Measurements from ENCODE around the gene RABGAP1. TPM values are rescaled to one million over a fixed set of nuclear protein-coding genes. Genes with fewer than 3 reads are reported as not detected.

The RABGAP1 gene
- total and polyA plus RNA-seq, 2 experiments from 2014 or later = 8.5 to 33.9 TPM

- Mint-ChIP-seq H3K4me1 (no peaks in the 10 kb centered on the region), H3K27me3 (ENCODE audit: insufficient read depth, low read depth, poor library complexity) (peaks cover 2% of the 10 kb centered on the region), H3K4me3 (no peak overlapping the region), H3K27ac (no peak overlapping the region), H3K36me3 (ENCODE audit: low read depth) (peaks cover 24% of the 10 kb centered on the region; the same call in 2 of the 3 replicates), H3K9me3 (no peaks in the 10 kb centered on the region)
- no peaks in the 10 kb centered on the region for H3F3A ChIP-seq (replicated peaks; ENCODE audit: low read depth)
- no peaks in the 10 kb centered on the region for H3K27me3 ChIP-seq (ENCODE audit: insufficient read depth)
- no peak overlapping the region for H3K4me3 ChIP-seq
- H3K9me2 ChIP-seq (ENCODE audit: insufficient read depth) = no peaks in the 10 kb centered on the region
- H3K36me3 ChIP-seq (ENCODE audit: insufficient read depth) = 0 out of 2 replicates have a peak, but pooled peaks cover 5% of the 10 kb centered on the region
- H3K4me2 ChIP-seq = no peak overlapping the region
- no peak overlapping the region for H3K27ac ChIP-seq (ENCODE audit: low read depth)
- ATAC-seq (no peak), DNase-seq (ENCODE audit: low spot score) (no peak)
- H4K20me1 ChIP-seq (replicated peaks; ENCODE audit: insufficient read depth) = no peaks in the 10 kb centered on the region
- no peaks in the 10 kb centered on the region for H3K4me1 ChIP-seq (ENCODE audit: insufficient read depth)
- no peaks in the 10 kb centered on the region; the same call in 1 of the 2 replicates for H3K79me2 ChIP-seq (replicated peaks; ENCODE audit: insufficient read depth)
- no peak overlapping the region for H2AFZ ChIP-seq
- TF ChIP-seq REST (IDR thresholded peaks at IDR 0.05; ENCODE audit: unreplicated experiment) (no peak), NANOG (IDR thresholded peaks at IDR 0.05; ENCODE audit: borderline replicate concordance) (no peak), CTCF (conservative IDR thresholded peaks at IDR 0.05; ENCODE audit: low read depth in 2 of 2) (no peak), ETS1 (IDR thresholded peaks at IDR 0.05) (no peak), EZH2 (IDR thresholded peaks at IDR 0.05; ENCODE audit: low read depth, unreplicated experiment) (no peak), POLR2AphosphoS5 (IDR thresholded peaks at IDR 0.05; ENCODE audit: low read depth) (no peak), STAT1 (IDR thresholded peaks at IDR 0.05; ENCODE audit: unreplicated experiment) (no peak), ZNF331 (CRISPR knock-in tag; IDR thresholded peaks at IDR 0.05; ENCODE audit: low read depth) (no peak), ZNF114 (CRISPR knock-in tag; IDR thresholded peaks at IDR 0.05) (no peak), EZH2phosphoT487 (IDR thresholded peaks at IDR 0.05; ENCODE audit: unreplicated experiment) (no peak), CREB1 (CRISPR knock-in tag; IDR thresholded peaks at IDR 0.05; ENCODE audit: low read depth) (no peak), JUNB (IDR thresholded peaks at IDR 0.05; ENCODE audit: unreplicated experiment) (no peak)
- TF ChIP-seq, protein P1, sequence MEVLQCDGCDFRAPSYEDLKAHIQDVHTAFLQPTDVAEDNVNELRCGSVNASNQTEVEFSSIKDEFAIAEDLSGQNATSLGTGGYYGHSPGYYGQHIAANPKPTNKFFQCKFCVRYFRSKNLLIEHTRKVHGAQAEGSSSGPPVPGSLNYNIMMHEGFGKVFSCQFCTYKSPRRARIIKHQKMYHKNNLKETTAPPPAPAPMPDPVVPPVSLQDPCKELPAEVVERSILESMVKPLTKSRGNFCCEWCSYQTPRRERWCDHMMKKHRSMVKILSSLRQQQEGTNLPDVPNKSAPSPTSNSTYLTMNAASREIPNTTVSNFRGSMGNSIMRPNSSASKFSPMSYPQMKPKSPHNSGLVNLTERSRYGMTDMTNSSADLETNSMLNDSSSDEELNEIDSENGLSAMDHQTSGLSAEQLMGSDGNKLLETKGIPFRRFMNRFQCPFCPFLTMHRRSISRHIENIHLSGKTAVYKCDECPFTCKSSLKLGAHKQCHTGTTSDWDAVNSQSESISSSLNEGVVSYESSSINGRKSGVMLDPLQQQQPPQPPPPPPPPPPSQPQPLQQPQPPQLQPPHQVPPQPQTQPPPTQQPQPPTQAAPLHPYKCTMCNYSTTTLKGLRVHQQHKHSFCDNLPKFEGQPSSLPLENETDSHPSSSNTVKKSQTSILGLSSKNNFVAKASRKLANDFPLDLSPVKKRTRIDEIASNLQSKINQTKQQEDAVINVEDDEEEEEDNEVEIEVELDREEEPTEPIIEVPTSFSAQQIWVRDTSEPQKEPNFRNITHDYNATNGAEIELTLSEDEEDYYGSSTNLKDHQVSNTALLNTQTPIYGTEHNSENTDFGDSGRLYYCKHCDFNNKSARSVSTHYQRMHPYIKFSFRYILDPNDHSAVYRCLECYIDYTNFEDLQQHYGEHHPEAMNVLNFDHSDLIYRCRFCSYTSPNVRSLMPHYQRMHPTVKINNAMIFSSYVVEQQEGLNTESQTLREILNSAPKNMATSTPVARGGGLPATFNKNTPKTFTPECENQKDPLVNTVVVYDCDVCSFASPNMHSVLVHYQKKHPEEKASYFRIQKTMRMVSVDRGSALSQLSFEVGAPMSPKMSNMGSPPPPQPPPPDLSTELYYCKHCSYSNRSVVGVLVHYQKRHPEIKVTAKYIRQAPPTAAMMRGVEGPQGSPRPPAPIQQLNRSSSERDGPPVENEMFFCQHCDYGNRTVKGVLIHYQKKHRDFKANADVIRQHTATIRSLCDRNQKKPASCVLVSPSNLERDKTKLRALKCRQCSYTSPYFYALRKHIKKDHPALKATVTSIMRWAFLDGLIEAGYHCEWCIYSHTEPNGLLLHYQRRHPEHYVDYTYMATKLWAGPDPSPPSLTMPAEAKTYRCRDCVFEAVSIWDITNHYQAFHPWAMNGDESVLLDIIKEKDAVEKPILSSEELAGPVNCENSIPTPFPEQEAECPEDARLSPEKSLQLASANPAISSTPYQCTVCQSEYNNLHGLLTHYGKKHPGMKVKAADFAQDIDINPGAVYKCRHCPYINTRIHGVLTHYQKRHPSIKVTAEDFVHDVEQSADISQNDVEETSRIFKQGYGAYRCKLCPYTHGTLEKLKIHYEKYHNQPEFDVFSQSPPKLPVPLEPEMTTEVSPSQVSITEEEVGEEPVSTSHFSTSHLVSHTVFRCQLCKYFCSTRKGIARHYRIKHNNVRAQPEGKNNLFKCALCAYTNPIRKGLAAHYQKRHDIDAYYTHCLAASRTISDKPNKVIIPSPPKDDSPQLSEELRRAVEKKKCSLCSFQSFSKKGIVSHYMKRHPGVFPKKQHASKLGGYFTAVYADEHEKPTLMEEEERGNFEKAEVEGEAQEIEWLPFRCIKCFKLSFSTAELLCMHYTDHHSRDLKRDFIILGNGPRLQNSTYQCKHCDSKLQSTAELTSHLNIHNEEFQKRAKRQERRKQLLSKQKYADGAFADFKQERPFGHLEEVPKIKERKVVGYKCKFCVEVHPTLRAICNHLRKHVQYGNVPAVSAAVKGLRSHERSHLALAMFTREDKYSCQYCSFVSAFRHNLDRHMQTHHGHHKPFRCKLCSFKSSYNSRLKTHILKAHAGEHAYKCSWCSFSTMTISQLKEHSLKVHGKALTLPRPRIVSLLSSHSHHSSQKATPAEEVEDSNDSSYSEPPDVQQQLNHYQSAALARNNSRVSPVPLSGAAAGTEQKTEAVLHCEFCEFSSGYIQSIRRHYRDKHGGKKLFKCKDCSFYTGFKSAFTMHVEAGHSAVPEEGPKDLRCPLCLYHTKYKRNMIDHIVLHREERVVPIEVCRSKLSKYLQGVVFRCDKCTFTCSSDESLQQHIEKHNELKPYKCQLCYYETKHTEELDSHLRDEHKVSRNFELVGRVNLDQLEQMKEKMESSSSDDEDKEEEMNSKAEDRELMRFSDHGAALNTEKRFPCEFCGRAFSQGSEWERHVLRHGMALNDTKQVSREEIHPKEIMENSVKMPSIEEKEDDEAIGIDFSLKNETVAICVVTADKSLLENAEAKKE (CRISPR knock-in tag; IDR thresholded peaks at IDR 0.05) = no peak
Measured at GRCh38 chr9:123149067-123149466, 208.2 kb downstream of the RABGAP1 start.

All from GM23338 (cell line).